GM12801 (cell line): ENCODE results near the gene SLC41A2.

Source experiments
- TF ChIP-seq, protein P1 (sequence below): IDR thresholded peaks from one replicate; pipeline ENCODE4 v1.5.1; 2011; ENCODE audit warnings: control low read depth; ENCODE audit not compliant: insufficient read length; ENCODE audit errors: extremely low read depth

SLC41A2 gene

DNA sequence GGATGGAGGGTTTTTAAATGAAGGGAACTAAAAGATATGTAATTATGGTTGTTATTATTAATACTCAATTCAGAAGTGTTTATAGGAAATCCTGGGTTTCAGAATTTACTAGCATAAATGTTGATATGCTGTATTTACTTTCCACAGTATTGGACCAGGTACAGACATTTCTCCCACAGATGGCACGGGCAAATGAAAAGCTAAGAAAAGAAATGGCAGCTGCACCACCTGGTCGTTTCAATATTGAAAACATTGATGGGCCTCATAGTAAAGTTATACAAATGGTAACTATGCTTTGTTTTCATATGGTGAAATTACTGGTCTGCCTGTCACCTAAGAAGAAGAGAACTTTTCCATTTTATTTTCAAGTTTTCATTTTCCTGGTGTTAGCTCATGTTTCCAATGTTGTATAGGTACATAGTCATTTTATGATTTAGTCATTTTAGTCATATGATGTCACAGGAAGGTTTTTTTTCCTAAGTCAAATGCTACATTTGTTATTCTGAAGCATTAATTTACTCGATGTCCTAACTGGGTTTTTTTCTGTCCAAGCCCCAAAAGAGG lies 33.6 kb upstream of the SLC41A2 start:
- TF ChIP-seq, protein P1, sequence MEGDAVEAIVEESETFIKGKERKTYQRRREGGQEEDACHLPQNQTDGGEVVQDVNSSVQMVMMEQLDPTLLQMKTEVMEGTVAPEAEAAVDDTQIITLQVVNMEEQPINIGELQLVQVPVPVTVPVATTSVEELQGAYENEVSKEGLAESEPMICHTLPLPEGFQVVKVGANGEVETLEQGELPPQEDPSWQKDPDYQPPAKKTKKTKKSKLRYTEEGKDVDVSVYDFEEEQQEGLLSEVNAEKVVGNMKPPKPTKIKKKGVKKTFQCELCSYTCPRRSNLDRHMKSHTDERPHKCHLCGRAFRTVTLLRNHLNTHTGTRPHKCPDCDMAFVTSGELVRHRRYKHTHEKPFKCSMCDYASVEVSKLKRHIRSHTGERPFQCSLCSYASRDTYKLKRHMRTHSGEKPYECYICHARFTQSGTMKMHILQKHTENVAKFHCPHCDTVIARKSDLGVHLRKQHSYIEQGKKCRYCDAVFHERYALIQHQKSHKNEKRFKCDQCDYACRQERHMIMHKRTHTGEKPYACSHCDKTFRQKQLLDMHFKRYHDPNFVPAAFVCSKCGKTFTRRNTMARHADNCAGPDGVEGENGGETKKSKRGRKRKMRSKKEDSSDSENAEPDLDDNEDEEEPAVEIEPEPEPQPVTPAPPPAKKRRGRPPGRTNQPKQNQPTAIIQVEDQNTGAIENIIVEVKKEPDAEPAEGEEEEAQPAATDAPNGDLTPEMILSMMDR, result no peak

DNA sequence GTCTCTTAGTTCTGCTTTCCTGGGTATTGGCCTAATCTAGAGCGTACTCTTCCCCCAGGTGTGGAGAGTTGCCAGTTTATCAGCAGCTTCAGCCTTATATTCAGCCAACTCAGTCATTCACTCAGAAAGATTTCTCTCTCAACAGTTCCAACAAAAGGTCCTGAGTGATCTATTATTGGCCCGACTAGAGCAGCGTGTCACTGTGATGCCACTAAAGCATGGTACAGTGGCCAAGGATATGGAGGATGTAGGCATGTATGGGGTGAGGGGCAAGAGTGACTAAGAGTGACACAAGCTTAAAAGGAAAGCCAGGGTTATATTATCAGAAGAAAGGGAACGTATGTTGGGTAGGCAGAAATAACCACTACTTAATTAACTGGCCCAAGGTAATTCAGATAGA lies 32.9 kb upstream of the SLC41A2 start:
- TF ChIP-seq, protein P1, result no peak

DNA sequence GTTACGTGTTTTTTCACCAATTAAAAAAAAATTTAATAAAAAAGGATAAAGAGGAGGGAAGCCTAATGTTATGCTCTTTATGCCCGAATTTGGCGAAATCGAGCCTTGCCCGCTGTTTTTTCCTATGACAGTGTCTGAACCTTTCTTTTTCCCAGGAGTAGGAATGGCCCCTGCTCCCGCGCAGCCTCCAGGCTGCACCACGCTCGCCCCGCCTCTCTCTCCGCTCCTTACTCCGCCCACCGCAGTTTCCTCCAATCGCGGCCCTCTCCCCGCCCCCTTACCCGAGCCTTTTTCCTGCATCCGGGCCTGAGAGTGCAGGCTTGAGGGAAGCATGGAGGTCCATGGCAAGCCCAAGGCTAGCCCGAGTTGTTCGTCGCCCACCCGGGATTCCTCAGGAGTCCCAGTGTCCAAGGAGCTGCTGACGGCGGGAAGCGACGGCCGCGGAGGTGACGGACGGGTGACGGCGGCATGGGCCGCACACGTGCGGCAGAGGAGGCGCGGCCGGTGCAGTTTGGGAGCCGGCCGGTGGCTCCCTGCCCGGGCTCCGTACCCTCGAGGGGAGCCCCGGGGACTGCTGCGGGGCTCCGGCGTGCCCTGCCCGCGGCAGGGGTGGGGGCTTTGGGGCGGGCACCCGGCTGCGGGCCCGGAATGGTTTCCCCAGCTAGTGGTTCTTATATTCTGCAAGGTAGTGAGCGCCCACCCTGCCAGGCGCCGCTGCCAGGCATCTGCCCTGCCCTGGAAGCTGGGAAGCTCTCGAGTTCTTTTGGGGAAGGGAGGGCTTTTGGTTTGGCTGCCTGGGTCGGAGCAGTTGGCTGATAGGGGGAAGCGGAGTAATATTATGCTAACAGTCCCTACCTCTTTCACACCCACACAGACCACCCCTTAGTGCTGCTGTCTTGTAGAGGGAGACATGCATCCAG lies 28.2 kb upstream of the SLC41A2 start, which contains the start of gene NOPCHAP1:
Gene NOPCHAP1, plus strand, starts transcription at position 295 of the 920 bp plus-strand sequence. Its CDS starts 37 bp downstream, at position 332.
- TF ChIP-seq, protein P1, result no peak

DNA sequence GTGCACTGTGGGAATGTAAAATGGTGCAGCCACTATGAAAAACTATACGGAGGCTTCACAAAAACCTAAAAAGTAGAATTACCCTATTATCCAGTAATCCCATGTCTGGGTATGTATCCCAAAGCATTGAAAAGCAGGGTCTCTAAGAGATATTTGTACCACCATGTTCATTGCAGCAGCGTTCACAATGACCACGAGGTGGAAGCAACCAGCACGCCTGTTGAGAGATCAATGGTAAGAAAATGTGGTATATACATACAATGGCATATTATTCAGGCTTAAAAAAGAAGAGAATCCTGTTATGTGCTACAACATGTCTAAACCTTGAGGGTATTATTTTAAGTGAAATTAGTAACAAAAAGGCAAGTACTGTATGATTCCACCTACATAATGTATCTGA lies 27.1 kb upstream of the SLC41A2 start:
- TF ChIP-seq, protein P1, result no peak

DNA sequence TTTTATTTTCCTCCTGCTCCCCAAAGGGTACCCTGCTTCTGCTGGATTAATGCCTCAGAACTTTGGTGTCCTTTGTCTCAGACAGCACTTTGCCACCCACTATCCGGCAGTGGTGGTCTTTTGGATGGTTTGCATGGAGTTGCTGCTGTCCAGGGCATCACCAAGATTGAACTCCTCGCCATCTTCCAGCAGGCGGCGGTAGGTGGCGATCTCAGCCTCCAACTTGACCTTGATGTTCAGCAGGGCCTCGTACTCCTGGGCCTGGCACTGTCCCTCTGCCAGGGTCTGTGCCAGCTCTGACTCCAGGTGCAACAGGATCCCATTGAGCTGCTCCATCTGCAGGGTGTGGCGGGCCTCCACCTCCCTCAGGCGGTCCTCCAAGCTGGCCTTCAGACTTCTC lies 18.6 kb upstream of the SLC41A2 start:
- TF ChIP-seq, protein P1, result no peak

DNA sequence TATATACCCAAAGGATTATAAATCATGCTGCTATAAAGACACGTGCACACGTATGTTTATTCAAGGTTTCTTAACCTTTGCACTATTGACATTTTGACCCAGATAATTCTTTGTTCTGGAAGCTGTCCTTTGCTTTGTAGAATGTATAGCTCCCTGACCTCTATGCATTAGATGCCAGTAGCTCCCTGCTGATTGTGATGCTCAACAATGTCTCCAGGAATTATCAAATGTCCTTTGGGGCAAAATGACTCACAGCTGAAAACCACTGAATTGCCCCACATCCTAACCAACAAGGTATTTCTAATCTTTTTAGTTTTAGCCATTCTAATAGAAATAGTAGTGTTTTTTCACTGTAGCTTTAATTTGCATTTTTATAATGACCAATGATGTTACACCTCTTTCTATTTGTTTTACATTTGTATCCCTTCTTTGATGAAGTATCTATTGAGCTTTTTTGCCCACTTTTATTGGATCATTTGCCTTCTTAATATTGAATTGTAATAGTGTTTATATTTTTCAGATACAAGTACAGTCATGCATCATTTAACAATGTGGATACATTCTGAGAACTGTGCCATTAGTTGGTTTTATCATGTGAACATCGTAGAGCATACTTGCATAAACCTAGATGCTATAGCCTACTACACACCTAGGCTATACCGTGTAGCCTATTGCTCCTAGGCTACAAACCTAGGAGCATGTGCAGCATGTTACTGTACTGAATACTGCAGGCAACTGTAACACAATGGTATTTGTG lies 17.7 kb upstream of the SLC41A2 start:
- TF ChIP-seq, protein P1, result no peak
